ENCODE data around the gene FOXL2. TPM values are rescaled to one million over a fixed set of nuclear protein-coding genes. Genes with fewer than 3 reads are reported as not detected.

Gene FOXL2
- total and polyA plus RNA-seq, 9 of the 15 experiments (the other 6 are each of a cell fraction or from before 2014, with no cell fraction given): 0.27 to 22.1 (median 3.2) TPM

DNA sequence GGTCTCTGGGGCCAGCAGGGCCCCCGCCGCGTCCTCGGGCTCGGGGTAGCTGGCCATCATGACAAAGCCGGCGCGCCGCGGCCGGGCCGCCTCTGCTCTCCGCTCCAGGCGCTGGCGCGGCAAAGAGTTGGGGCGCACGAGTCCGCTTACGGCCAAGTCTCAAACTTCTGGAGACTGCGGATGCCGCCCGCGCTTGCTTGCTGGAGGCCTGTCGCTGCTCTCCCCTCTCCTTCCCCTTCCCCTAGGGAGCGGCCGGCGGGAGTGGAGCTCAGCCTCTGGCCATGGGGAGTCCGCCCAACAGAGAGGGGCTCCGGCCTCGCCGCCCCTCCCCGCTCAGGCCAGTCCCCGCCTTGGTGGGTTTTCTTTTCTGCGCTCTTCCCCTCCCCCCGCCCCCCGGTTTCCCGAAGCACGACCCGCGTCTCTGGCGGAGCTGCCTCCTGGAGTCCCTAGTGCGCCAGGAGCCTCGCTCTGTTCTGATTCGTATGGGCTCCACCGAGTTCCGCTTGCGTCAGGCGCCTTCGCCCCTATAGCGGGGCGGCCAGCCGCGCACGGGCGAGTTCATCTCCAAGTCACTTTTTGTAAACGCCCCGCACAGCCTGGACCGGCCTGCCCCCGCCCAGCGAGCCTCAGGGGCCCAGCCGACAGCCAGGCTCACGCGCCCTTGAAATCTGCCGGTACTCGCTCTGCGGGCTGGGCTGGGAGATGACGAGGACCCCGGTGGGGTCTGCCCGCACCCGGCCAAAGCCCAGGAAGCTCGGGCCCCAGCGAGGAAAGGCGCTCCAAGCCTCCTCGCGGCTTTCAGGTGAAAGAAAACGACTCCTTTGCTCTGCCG is at the start of gene FOXL2, which contains the start of gene FOXL2NB (continued):
- TF ChIP-seq, protein P1, sequence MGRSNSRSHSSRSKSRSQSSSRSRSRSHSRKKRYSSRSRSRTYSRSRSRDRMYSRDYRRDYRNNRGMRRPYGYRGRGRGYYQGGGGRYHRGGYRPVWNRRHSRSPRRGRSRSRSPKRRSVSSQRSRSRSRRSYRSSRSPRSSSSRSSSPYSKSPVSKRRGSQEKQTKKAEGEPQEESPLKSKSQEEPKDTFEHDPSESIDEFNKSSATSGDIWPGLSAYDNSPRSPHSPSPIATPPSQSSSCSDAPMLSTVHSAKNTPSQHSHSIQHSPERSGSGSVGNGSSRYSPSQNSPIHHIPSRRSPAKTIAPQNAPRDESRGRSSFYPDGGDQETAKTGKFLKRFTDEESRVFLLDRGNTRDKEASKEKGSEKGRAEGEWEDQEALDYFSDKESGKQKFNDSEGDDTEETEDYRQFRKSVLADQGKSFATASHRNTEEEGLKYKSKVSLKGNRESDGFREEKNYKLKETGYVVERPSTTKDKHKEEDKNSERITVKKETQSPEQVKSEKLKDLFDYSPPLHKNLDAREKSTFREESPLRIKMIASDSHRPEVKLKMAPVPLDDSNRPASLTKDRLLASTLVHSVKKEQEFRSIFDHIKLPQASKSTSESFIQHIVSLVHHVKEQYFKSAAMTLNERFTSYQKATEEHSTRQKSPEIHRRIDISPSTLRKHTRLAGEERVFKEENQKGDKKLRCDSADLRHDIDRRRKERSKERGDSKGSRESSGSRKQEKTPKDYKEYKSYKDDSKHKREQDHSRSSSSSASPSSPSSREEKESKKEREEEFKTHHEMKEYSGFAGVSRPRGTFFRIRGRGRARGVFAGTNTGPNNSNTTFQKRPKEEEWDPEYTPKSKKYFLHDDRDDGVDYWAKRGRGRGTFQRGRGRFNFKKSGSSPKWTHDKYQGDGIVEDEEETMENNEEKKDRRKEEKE (IDR thresholded peaks at IDR 0.05; ENCODE audit: borderline replicate concordance in 1 of 2, control insufficient read depth in 1 of 2, low read depth in 2 of 2, low read length in 1 of 2): no peak
- no peak for TF ChIP-seq HDAC6 (IDR thresholded peaks at IDR 0.05; ENCODE audit: low read depth, low read length)
- no peak for TF ChIP-seq NR2C2 (CRISPR knock-in tag; IDR thresholded peaks at IDR 0.05)
- peak; percentile 67 for TF ChIP-seq NR2C2 (tag; IDR thresholded peaks at IDR 0.05)
- no peak for TF ChIP-seq RBM17 (IDR thresholded peaks at IDR 0.05; ENCODE audit: borderline replicate concordance, low read depth, low read length)
- TF ChIP-seq GABPB1 (CRISPR knock-in tag; IDR thresholded peaks at IDR 0.05): peak; percentile 42; the same call in 1 of the 2 replicates
- TF ChIP-seq CBX1 (IDR thresholded peaks at IDR 0.05; ENCODE audit: low read depth): no peak; the same call in 1 of the 2 replicates
- TF ChIP-seq POLR2B (IDR thresholded peaks at IDR 0.05; ENCODE audit: low read depth, partially characterized antibody): peak; percentile 70
- no peak for TF ChIP-seq ETV6 (IDR thresholded peaks at IDR 0.05; ENCODE audit: borderline replicate concordance in 1 of 2, low read depth in 2 of 2, low read length in 1 of 2)
- TF ChIP-seq ETV6 (CRISPR knock-in tag; IDR thresholded peaks at IDR 0.05; ENCODE audit: borderline replicate concordance): no peak
- peak; percentile 49; the same call in 1 of the 2 replicates for TF ChIP-seq SPI1 (IDR thresholded peaks at IDR 0.05; ENCODE audit: borderline replicate concordance, low read depth, low read length)
- no peak for TF ChIP-seq NEUROD1 (IDR thresholded peaks at IDR 0.05; ENCODE audit: borderline replicate concordance, low read depth, low read length, partially characterized antibody)
- peak; percentile 37 for TF ChIP-seq SAP30 (IDR thresholded peaks at IDR 0.05; ENCODE audit: borderline replicate concordance, insufficient read depth, low read depth, low read length, poor library complexity, severe bottlenecking)
- TF ChIP-seq CREB1 (IDR thresholded peaks at IDR 0.05): 0 out of 2 replicates have a peak, but pooled peaks have one; percentile 13
- TF ChIP-seq CREB1 (CRISPR knock-in tag; IDR thresholded peaks at IDR 0.05): no peak
- TF ChIP-seq, protein P2, sequence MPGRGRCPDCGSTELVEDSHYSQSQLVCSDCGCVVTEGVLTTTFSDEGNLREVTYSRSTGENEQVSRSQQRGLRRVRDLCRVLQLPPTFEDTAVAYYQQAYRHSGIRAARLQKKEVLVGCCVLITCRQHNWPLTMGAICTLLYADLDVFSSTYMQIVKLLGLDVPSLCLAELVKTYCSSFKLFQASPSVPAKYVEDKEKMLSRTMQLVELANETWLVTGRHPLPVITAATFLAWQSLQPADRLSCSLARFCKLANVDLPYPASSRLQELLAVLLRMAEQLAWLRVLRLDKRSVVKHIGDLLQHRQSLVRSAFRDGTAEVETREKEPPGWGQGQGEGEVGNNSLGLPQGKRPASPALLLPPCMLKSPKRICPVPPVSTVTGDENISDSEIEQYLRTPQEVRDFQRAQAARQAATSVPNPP (IDR thresholded peaks at IDR 0.05; ENCODE audit: borderline replicate concordance, insufficient read depth, insufficient read length): no peak
- peak; percentile 61; the same call in 1 of the 2 replicates for TF ChIP-seq MYC (IDR thresholded peaks at IDR 0.05; ENCODE audit: low read depth, low read length)
- 0 out of 2 replicates have a peak, but pooled peaks have one; percentile 52 for TF ChIP-seq MYC (CRISPR knock-in tag; IDR thresholded peaks at IDR 0.05; ENCODE audit: borderline replicate concordance, low read depth)
- no peak for TF ChIP-seq KDM1A (IDR thresholded peaks at IDR 0.05)
- TF ChIP-seq POLR2A (conservative IDR thresholded peaks at IDR 0.05): peak; percentile 84
- peak; percentile 73 for TF ChIP-seq TAF1 (IDR thresholded peaks at IDR 0.05; ENCODE audit: control insufficient read depth, extremely low read depth, insufficient read depth, low read length, severe bottlenecking)
- TF ChIP-seq MEIS2 (IDR thresholded peaks at IDR 0.05; ENCODE audit: partially characterized antibody): no peak
- no peak for TF ChIP-seq TRIM28 (IDR thresholded peaks at IDR 0.05)
